HPDE6-E6E7 (cell line): Measurements from ENCODE around the gene RABGEF1.
"Not testable (repeated sequence)": the region's sequence is repeated elsewhere in the genome, so short reads cannot be mapped to it uniquely, and the experiment has no call there.

ENCODE experiments used
- DNase-seq: peaks from one replicate; pipeline ENCODE4 v3.0.0; 2011; ENCODE audit warnings: missing footprints; ENCODE audit errors: extremely low spot score

Gene RABGEF1

GRCh38 chr7:66740302-66740979 lies at the start of gene RABGEF1:
Gene RABGEF1 (plus strand): TSS chr7:66740733. CDS start chr7:66771900, 31,167 bp downstream.
- peak; percentile 93 for DNase-seq

GRCh38 chr7:66693331-66693730 lies 47.2 kb upstream of the RABGEF1 start:
- no peak for DNase-seq

GRCh38 chr7:66694286-66694685 lies 46.2 kb upstream of the RABGEF1 start:
- DNase-seq: no peak

GRCh38 chr7:66695417-66695816 lies 45.1 kb upstream of the RABGEF1 start:
- DNase-seq: not testable (repeated sequence)

- DNase-seq: not testable (repeated sequence)
These were observed 44.4 kb upstream of the RABGEF1 start for GRCh38 chr7:66696134-66696533.

GRCh38 chr7:66696774-66697191 lies 43.8 kb upstream of the RABGEF1 start:
- DNase-seq: peak; percentile 20

- no peak for DNase-seq
These were observed 42.8 kb upstream of the RABGEF1 start for GRCh38 chr7:66697449-66698438.

- no peak for DNase-seq
These were observed 41.8 kb upstream of the RABGEF1 start for GRCh38 chr7:66698652-66699205.

- DNase-seq: no peak
These were observed 40.5 kb upstream of the RABGEF1 start for GRCh38 chr7:66699998-66700397.

GRCh38 chr7:66700633-66701131 lies 39.9 kb upstream of the RABGEF1 start:
- DNase-seq: no peak

GRCh38 chr7:66707825-66708224 lies 32.7 kb upstream of the RABGEF1 start:
- no peak for DNase-seq

- DNase-seq: not testable (repeated sequence)
These were observed 29.8 kb upstream of the RABGEF1 start for GRCh38 chr7:66710752-66711151.

GRCh38 chr7:66713687-66714086 lies 26.8 kb upstream of the RABGEF1 start:
- no peak for DNase-seq

- not testable (repeated sequence) for DNase-seq
These were observed 23.9 kb upstream of the RABGEF1 start for GRCh38 chr7:66716634-66717033.

- DNase-seq: no peak
These were observed 20.0 kb upstream of the RABGEF1 start for GRCh38 chr7:66720561-66720960.

GRCh38 chr7:66725843-66726242 lies 14.7 kb upstream of the RABGEF1 start:
- no peak for DNase-seq

GRCh38 chr7:66727058-66727457 lies 13.5 kb upstream of the RABGEF1 start:
- no peak for DNase-seq

- DNase-seq: no peak
These were observed 12.0 kb upstream of the RABGEF1 start for GRCh38 chr7:66728571-66728970.

GRCh38 chr7:66729274-66729673 lies 11.3 kb upstream of the RABGEF1 start:
- no peak for DNase-seq

- no peak for DNase-seq
These were observed 8.5 kb upstream of the RABGEF1 start for GRCh38 chr7:66731986-66732385.

GRCh38 chr7:66732439-66732838 lies 8.1 kb upstream of the RABGEF1 start:
- no peak for DNase-seq

GRCh38 chr7:66734006-66734405 lies 6.5 kb upstream of the RABGEF1 start:
- DNase-seq: no peak
